ACC112 (cell line): ENCODE results near the gene GAS6.

Source experiments
- H2AFZ ChIP-seq: fragments of 200-600 bp; sonication (generic); one replicate; pipeline ENCODE4 v1.6.0; 2017; ENCODE audit warnings: antibody characterized with exemption, low read length; ENCODE audit not compliant: unreplicated experiment
- H3K27ac ChIP-seq: fragments of 200-600 bp; sonication (generic); 2 replicates; pipeline ENCODE4 v1.5.1; 2014; ENCODE audit warnings: low read depth, mild to moderate bottlenecking, antibody characterized with exemption, low read length, moderate library complexity
- H3K27me3 ChIP-seq: fragments of 200-600 bp; sonication (generic); 2 replicates; pipeline ENCODE4 v1.6.1; 2014; ENCODE audit warnings: mild to moderate bottlenecking, antibody characterized with exemption, low read length, moderate library complexity, mixed read lengths; ENCODE audit not compliant: insufficient read depth
- H3K36me3 ChIP-seq: fragments of 200-600 bp; sonication (generic); 2 replicates; pipeline ENCODE4 v1.6.1; 2016; ENCODE audit warnings: mild to moderate bottlenecking, antibody characterized with exemption, low read length, moderate library complexity, mixed read lengths; ENCODE audit not compliant: insufficient read depth
- H3K4me1 ChIP-seq: fragments of 200-600 bp; sonication (generic); one replicate; pipeline ENCODE4 v1.6.1; 2016; ENCODE audit warnings: low read length, mixed read lengths; ENCODE audit not compliant: insufficient read depth, unreplicated experiment, control insufficient read depth
- H3K4me3 ChIP-seq: fragments of 200-600 bp; sonication (generic); 2 replicates; pipeline ENCODE4 v1.5.1; 2014; ENCODE audit warnings: mild to moderate bottlenecking, low read depth, low read length
- H3K79me2 ChIP-seq: fragments of 200-600 bp; sonication (generic); one replicate; pipeline ENCODE4 v1.6.0; 2016; ENCODE audit warnings: low read length; ENCODE audit not compliant: control insufficient read depth, unreplicated experiment, insufficient read depth

The GAS6 gene

DNA sequence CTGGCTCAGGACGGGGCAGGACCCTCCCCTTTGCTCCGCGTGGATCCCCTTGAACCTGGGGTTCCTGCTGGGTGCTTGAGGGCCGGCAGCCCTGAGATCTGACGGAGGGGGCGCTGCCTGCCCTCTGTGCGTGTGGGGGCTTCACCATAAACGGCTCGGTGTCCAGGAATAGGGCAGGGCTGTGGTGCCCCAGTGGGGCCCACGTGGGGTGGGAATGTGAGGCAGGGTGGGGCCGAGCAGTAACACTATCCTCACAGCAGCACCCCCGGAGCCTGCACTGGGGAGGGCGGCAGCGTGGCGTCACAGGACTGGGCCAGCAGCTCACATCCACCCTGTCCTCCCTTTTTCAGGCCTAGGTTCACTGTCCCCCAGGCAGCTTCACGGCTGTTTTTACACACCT is 38.0 kb downstream of the GAS6 start:
- no peaks in the 10 kb centered on the region for H3K36me3 ChIP-seq
- H3K79me2 ChIP-seq = no peaks in the 10 kb centered on the region
- H3K27ac ChIP-seq = no peak overlapping the region
- H3K27me3 ChIP-seq = no peaks in the 10 kb centered on the region
- H2AFZ ChIP-seq = no peak overlapping the region
- peaks cover 12% of the 10 kb centered on the region for H3K4me1 ChIP-seq
- H3K4me3 ChIP-seq = no peak overlapping the region

DNA sequence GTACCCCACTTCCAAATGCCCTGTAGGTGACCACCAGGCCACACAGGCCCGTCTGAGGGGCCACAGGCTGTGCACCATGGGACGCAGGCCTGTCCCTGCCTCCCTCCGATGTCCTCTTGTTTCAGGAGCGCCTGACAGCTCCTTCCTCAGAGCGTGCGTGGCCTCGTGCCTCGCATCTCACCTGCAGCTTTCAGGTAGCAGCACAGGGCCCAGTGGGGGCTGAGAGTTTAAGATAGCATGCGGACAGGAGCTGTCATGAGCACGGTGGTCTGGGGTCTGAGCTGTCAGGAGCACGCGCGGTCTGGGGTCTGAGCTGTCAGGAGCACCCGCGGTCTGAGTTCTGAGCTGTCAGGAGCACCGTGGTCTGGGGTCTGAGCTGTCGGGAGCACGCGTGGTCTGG is 40.1 kb downstream of the GAS6 start:
- H3K27ac ChIP-seq = no peak overlapping the region
- peaks cover 22% of the 10 kb centered on the region for H3K4me1 ChIP-seq
- no peak overlapping the region for H3K4me3 ChIP-seq
- no peak overlapping the region for H2AFZ ChIP-seq
- no peaks in the 10 kb centered on the region for H3K36me3 ChIP-seq
- no peaks in the 10 kb centered on the region for H3K79me2 ChIP-seq
- no peaks in the 10 kb centered on the region for H3K27me3 ChIP-seq

DNA sequence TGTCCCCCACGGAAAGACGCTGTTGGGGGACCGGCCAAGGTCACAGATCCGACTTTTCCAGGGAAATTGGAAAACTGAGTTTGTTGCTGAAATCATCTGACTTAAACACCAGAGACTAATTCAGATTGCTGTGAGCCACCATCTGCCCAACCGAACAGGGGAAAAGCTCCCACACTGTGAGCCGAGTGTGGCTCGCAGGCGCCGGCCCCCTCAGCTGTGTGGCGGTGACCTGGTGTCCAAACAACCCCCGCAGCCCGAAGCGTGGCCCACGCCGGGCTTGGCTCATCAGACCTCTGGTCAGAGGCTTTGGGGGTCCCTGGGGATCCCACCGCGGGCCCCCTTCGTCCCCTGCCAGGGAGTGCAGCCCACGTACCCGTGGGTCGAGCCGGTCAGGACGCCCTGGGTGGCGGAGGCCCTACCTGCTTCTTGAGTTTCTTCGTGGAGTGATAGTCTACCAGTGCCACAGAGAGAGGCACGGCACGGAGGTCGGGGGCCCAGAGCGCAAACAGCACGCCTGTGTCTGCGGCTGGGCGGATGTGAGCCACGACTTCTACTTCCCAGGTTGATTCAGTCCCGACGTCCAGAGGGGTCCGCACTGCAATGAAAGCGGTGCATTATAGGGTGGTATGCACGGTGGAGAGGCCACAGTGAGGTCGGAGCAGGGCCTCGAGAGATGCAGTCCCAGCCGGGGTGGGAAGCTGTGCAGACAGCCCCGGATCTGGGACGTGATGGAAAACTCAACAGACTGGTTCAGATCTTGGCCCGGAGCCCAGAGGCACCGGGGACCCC is 40.7 kb downstream of the GAS6 start:
- H2AFZ ChIP-seq = no peak overlapping the region
- H3K79me2 ChIP-seq = no peaks in the 10 kb centered on the region
- H3K27ac ChIP-seq = no peak overlapping the region
- H3K4me3 ChIP-seq = no peak overlapping the region
- H3K4me1 ChIP-seq = peaks cover 22% of the 10 kb centered on the region
- H3K36me3 ChIP-seq = no peaks in the 10 kb centered on the region
- no peaks in the 10 kb centered on the region for H3K27me3 ChIP-seq

DNA sequence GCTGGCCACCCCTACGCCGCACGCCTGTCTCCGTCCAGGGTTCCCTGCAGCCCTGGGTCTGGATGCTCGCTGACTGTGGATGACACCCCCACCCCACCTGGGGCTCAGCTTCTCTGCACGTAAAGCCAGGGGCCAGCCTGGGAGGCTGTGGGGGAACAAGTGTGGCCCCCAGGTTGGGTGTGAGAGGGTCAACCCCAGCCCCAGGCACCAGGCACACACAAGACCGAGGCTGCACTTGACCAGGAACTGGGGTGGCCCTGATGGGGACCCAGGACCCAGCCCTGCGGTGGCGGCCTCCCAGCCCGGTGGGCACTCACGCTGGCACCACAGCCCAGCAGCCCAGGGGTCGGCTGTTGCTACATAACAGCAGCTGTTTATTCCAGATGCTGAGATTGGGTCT is 41.6 kb downstream of the GAS6 start:
- H3K27me3 ChIP-seq = no peaks in the 10 kb centered on the region
- no peak overlapping the region for H3K27ac ChIP-seq
- no peaks in the 10 kb centered on the region for H3K79me2 ChIP-seq
- no peak overlapping the region for H2AFZ ChIP-seq
- no peak overlapping the region for H3K4me3 ChIP-seq
- H3K36me3 ChIP-seq = no peaks in the 10 kb centered on the region
- H3K4me1 ChIP-seq = peaks cover 22% of the 10 kb centered on the region

DNA sequence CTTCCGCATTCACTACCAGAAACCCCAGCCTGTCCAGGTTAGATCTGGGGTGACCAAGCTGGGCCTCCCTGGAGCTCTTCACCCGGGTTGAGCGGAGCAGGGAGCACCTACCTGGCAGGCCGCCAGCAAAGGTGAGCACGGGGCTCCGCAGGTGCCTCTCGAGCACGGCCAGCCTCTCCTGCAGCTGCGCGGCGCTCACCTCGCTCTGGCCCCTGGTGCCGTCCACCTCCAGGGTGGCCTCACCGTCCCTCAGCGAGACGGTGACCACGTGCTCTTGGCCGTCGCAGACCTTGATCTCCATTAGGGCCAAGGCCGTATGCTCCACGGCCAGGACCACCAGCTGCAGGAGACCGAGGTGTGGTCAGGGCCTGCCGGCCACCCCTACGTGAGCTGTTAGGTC is 42.0 kb downstream of the GAS6 start:
- H3K79me2 ChIP-seq = no peaks in the 10 kb centered on the region
- H3K27ac ChIP-seq = peak overlapping the region; percentile 67
- H3K27me3 ChIP-seq = no peaks in the 10 kb centered on the region
- H3K4me3 ChIP-seq = peak overlapping the region; percentile 11; the same call in 1 of the 2 replicates
- no peaks in the 10 kb centered on the region for H3K36me3 ChIP-seq
- H3K4me1 ChIP-seq = peaks cover 22% of the 10 kb centered on the region
- H2AFZ ChIP-seq = no peak overlapping the region

DNA sequence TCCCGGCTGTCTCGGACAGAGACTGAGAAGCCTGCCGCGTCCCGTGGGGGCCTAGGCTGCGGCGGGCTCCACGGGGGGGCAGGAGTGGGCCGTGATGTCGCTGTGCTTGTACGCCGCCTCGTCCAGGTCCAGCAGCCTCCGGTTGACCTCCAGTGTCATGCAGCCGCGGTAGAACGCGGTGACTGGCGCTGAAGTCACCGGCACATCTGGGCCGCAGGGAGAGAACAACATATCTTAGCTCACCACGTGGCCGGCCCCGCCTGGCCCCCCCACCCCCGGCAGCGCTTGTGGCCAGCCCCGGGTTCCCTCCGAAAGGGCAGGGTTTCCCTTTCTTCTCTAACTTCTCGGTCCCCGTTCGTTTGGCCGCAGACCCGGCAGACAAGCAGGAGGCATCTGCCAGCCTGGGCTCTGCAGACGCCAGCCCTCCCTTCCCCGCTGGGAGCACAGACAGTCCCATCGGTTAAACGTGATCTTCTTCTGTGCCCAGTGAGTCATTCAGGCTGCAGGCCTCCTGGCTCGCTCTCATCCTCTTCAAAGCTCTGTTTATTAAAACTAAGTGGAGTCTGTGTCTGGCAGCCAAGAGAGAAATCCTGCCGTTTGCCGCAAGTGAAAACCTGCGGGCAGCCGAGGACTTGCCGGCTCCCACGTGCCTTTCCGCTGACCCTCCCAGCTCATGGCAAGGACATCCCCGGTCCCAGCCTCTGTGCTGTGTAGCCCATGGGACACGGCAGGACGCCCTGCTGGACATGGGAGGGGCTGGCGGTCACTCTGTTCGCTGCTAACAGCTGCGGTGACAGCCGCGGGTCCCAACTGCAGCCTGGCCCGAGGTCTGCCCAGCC is 42.8 kb downstream of the GAS6 start:
- Histone ChIP-seq H2AFZ (no peak overlapping the region), H3K4me3 (peak overlapping the region; percentile 11), H3K36me3 (no peaks in the 10 kb centered on the region), H3K27ac (peak overlapping the region; percentile 67), H3K79me2 (no peaks in the 10 kb centered on the region), H3K27me3 (no peaks in the 10 kb centered on the region), H3K4me1 (peaks cover 22% of the 10 kb centered on the region)

DNA sequence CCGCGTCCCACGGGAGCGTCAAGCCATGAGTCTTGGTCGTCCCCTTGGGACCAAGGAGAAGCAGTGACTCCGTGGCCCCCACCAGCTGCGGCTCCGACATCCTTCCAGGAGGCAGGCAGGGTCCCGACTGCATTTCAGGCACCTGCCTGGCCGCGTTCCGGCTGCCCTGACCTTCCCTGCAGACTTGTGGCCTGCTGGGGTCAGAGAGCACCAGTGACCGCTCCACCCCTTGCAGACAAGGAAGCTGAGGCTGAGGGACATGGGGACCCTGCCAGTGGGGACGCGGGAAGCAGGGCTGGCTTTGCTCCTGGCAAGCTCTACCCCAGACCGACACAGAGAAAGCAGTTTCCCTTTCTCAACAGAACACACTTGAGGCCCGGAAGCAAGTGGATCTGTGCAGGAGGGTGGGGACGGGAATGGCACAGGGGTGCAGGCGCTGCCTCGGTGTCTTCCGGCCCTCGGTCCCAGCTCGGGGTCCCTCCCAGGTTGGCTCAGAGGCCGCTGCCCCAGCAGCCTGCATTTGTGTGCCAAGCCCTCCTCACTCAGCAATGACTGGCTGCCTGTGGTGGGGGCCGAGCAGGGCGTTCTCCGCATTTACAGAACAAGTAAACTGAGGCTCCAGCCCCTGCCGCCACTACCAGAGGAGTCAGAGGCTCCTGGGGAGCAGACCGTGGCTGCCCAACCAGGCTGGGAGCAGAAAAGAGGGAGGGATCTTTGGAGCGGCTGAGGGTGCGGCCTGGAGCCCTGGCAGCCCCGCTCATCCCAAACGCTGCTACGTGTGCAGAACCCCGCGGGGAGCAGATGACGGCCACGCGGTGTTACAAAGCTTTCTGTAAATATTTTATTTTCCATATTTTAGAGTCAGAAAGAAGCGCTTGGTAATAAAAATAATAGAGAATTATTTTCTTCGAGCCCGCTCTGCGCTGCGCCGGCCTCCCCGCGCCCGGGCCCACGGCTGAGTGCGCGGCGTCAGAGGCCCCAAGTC is 43.9 kb downstream of the GAS6 start:
- Histone ChIP-seq H2AFZ (no peak overlapping the region), H3K27ac (peak overlapping the region; percentile 67), H3K36me3 (no peaks in the 10 kb centered on the region), H3K4me3 (peak overlapping the region; percentile 11), H3K27me3 (no peaks in the 10 kb centered on the region), H3K79me2 (no peaks in the 10 kb centered on the region), H3K4me1 (peaks cover 22% of the 10 kb centered on the region)

DNA sequence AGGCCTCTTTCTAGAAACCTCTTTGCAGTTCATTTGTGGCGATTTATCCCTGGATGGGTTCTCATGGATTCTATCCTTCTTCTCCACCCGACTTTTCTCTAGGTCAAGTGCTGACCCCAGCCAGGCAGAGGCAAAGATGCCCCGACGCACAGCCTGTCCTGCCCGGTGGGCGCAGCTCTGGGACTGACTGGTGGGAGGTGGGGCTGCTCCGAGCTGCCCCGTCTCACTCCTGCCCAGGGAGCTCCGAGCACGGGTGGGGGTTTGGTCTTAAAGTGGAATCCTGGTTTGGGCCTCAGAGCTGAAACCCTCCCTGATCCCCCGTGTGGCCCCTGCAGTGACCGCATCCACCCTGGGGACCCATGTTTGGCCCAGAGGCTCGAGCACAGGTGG is 44.5 kb downstream of the GAS6 start:
- Histone ChIP-seq H3K27me3 (no peaks in the 10 kb centered on the region), H2AFZ (no peak overlapping the region), H3K4me3 (no peak overlapping the region), H3K36me3 (no peaks in the 10 kb centered on the region), H3K27ac (no peak overlapping the region), H3K4me1 (peaks cover 23% of the 10 kb centered on the region), H3K79me2 (no peaks in the 10 kb centered on the region)

DNA sequence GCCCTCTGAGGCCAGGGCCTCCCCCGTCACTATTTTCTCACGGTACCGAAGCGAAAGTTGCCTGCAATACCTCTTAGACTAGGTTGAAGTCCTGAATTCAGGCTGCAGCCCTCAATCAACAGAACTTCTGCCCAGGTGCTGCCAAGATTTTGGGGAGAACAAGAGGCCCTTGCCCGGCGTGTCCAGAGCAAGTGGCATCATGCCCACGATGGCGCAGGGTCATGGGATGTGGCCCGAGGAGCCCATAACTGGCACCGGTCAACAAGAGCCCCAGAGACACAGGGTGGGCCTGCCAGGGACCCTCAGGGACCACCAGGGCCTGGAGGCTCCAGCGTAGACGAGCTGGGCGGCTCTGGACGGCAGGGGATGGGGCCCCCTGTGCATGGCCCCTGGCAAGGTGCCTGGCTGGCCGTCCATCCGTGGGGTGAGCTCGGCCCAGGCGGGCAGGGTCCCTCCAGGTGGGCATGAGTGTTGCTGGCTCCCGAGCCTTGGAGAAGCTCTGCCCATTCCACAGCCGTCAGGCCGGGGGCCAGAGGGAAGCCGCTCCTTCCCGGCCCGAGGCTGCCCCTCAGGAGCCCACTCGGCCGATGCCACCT is 45.1 kb downstream of the GAS6 start:
- Histone ChIP-seq H3K79me2 (no peaks in the 10 kb centered on the region), H3K27me3 (no peaks in the 10 kb centered on the region), H3K4me1 (peaks cover 28% of the 10 kb centered on the region), H3K4me3 (no peak overlapping the region), H2AFZ (no peak overlapping the region), H3K27ac (no peak overlapping the region), H3K36me3 (no peaks in the 10 kb centered on the region)
